CD14-positive monocyte (primary cell): Measurements from ENCODE around the gene F2RL3. TPM values are rescaled to one million over a fixed set of nuclear protein-coding genes. Genes with fewer than 3 reads are reported as not detected.

ENCODE experiments used
- DNase-seq, 3 donors: peaks; one replicate each; pipeline ENCODE4 v3.0.0-alpha.2; 2011 to 2022
- H2AFZ ChIP-seq: 2 replicates; pipeline ENCODE4 v1.6.0; 2012; ENCODE audit warnings: mild to moderate bottlenecking, low read depth, low read length, inconsistent platforms; ENCODE audit not compliant: insufficient read depth, poor library complexity, severe bottlenecking
- H3K27ac ChIP-seq, 2 donors: 1 replicate in 1 of 2; 2 replicates in 1 of 2; pipeline ENCODE4 v1.5.1; 2012 to 2013; ENCODE audit warnings: low read length in 2 of 2, control low read depth in 1 of 2, inconsistent platforms in 1 of 2, low read depth in 1 of 2, mild to moderate bottlenecking in 1 of 2
- H3K27me3 ChIP-seq, 2 donors: one replicate each; pipeline versions ENCODE4 v1.6.0 to v1.6.1; 2011 to 2013; ENCODE audit warnings: low read length in 2 of 2; ENCODE audit not compliant: control insufficient read depth in 2 of 2, insufficient read depth in 2 of 2
- H3K36me3 ChIP-seq, 2 donors: replicated peaks in 1 of 2; 1 replicate in 1 of 2; 2 replicates in 1 of 2; pipeline versions ENCODE4 v1.5.1 to v1.6.1; 2012 to 2013; ENCODE audit warnings: low read length in 2 of 2, control low read depth in 1 of 2, inconsistent platforms in 1 of 2, mild to moderate bottlenecking in 1 of 2; ENCODE audit not compliant: insufficient read depth in 2 of 2, control insufficient read depth in 1 of 2
- H3K4me1 ChIP-seq, 2 donors: 1 replicate in 1 of 2; 2 replicates in 1 of 2; pipeline versions ENCODE4 v1.5.1 to v1.6.1; 2012 to 2013; ENCODE audit warnings: low read length in 2 of 2, control low read depth in 1 of 2, inconsistent platforms in 1 of 2, mild to moderate bottlenecking in 1 of 2, moderate library complexity in 1 of 2; ENCODE audit not compliant: insufficient read depth in 2 of 2, control insufficient read depth in 1 of 2
- H3K4me2 ChIP-seq: replicated peaks from 2 replicates; pipeline ENCODE3; 2012; ENCODE audit warnings: low read length, moderate library complexity, mild to moderate bottlenecking; ENCODE audit not compliant: poor library complexity, severe bottlenecking; ENCODE audit errors: extremely low read depth
- H3K4me3 ChIP-seq, 3 experiments: fragments of 200-600 bp in 1 of 3; sonication (generic) in 1 of 3; replicated peaks in 1 of 3; 1 replicate in 2 of 3; 2 replicates in 1 of 3; pipeline ENCODE4 v1.5.1; 2011 to 2013; ENCODE audit warnings: low read length in 3 of 3, mild to moderate bottlenecking in 3 of 3, control low read depth in 2 of 3, low read depth in 2 of 3, inconsistent platforms in 1 of 3, moderate library complexity in 1 of 3
- H3K79me2 ChIP-seq: 2 replicates; pipeline ENCODE4 v1.6.0; 2012; ENCODE audit warnings: mild to moderate bottlenecking, control low read depth, inconsistent platforms, low read length, moderate library complexity; ENCODE audit not compliant: insufficient read depth
- H3K9ac ChIP-seq: 2 replicates; pipeline ENCODE4 v1.6.0; 2017; ENCODE audit warnings: low read length, mild to moderate bottlenecking; ENCODE audit not compliant: insufficient read depth, poor library complexity, severe bottlenecking
- H3K9me3 ChIP-seq, 2 donors: replicated peaks in 1 of 2; 1 replicate in 1 of 2; 2 replicates in 1 of 2; pipeline versions ENCODE4 v1.5.1 to v1.6.1; 2012 to 2013; ENCODE audit warnings: low read length in 2 of 2, control low read depth in 1 of 2; ENCODE audit not compliant: control insufficient read depth in 1 of 2, insufficient read depth in 1 of 2
- H4K20me1 ChIP-seq: 2 replicates; pipeline ENCODE4 v1.6.0; 2012; ENCODE audit warnings: mild to moderate bottlenecking, low read length, control low read depth, moderate library complexity; ENCODE audit not compliant: insufficient read depth
- H3K27ac Mint-ChIP-seq, 7 donors: one replicate each; pipeline ENCODE4 v1.8.0; 2020; ENCODE audit warnings: mild to moderate bottlenecking in 7 of 7, mixed read lengths in 7 of 7, moderate library complexity in 6 of 7, inconsistent platforms in 2 of 7
- H3K27me3 Mint-ChIP-seq, 3 donors: one replicate each; pipeline ENCODE4 v1.8.0; 2021 to 2022; ENCODE audit warnings: low read depth in 3 of 3, mild to moderate bottlenecking in 3 of 3, mixed read lengths in 3 of 3, moderate library complexity in 3 of 3, inconsistent platforms in 1 of 3
- H3K36me3 Mint-ChIP-seq, 2 donors: one replicate each; pipeline ENCODE4 v1.8.0; 2020; ENCODE audit warnings: mixed read lengths in 2 of 2, inconsistent platforms in 1 of 2, mild to moderate bottlenecking in 1 of 2
- H3K4me1 Mint-ChIP-seq: one replicate; pipeline ENCODE4 v1.8.0; 2020; ENCODE audit warnings: mild to moderate bottlenecking, mixed read lengths
- H3K4me3 Mint-ChIP-seq, 2 donors: one replicate each; pipeline ENCODE4 v1.8.0; 2020; ENCODE audit warnings: mild to moderate bottlenecking in 2 of 2, mixed read lengths in 2 of 2, moderate library complexity in 1 of 2
- H3K9me3 Mint-ChIP-seq, 7 donors: one replicate each; pipeline ENCODE4 v1.8.0; 2020 to 2022; ENCODE audit warnings: mixed read lengths in 7 of 7, mild to moderate bottlenecking in 6 of 7, moderate library complexity in 6 of 7, inconsistent platforms in 2 of 7
- CTCF ChIP-seq: fragments of 200-600 bp; IDR thresholded peaks from one replicate; pipeline ENCODE4 v1.8.0; 2022; ENCODE audit warnings: antibody characterized with exemption, mild to moderate bottlenecking
- WGBS: methylation state at CpG from one replicate; pipeline ENCODE4 v1.1.5; 2013; ENCODE audit warnings: missing lambda C conversion rate; ENCODE audit not compliant: insufficient coverage; 5-methylcytosine and 5-hydroxymethylcytosine counted together
- intact Hi-C, 2 donors: fragments of 100-400 bp; cut with micrococcal nuclease; formaldehyde crosslinking; loops; one replicate each; pipeline versions ENCODE4 v1.15.0 to v1.15.1; 2023
- polyA plus RNA-seq, 3 donors: library from polyadenylated mRNA; depleted of rRNA in 1 of 3; unstranded in 2 of 3; stranded (reverse) in 1 of 3; fragments of 300-500 nt in 2 of 3; fragments of >200 nt in 1 of 3; fragmentation: Illumina TruSeq in 2 of 3; gene quantifications; 1 replicate in 2 of 3; 2 replicates in 1 of 3; pipeline ENCODE4 v1.2.3, GENCODE V29; 2012 to 2021

The F2RL3 gene
- polyA plus RNA-seq, 3 donors, result 0.05 TPM; not detected in 2

GRCh38 chr19:16931306-16931705 lies 42.5 kb downstream of the F2RL3 start:
- Mint-ChIP-seq H3K4me1 (no peaks in the 10 kb centered on the region), H3K36me3 (peaks cover 0 to 6% of the 10 kb centered on the region in 2 donors), H3K27me3 (peaks cover 5 to 25% (median 16%) of the 10 kb centered on the region in 3 donors), H3K27ac (no peak overlapping the region), H3K9me3 (peaks cover 24 to 59% (median 48%) of the 10 kb centered on the region in 7 donors), H3K4me3 (no peak overlapping the region)
- Histone ChIP-seq H4K20me1 (no peaks in the 10 kb centered on the region), H3K27ac (no peak overlapping the region), H3K27me3 (no peaks in the 10 kb centered on the region), H3K4me3 (no peak overlapping the region), H3K4me1 (no peaks in the 10 kb centered on the region), H3K9ac (no peak overlapping the region), H3K4me2 (no peak overlapping the region), H2AFZ (no peak overlapping the region), H3K79me2 (no peaks in the 10 kb centered on the region), H3K36me3 (no peaks in the 10 kb centered on the region), H3K9me3 (peaks cover 13 to 28% of the 10 kb centered on the region in 2 donors)
- no peak for DNase-seq
- TF ChIP-seq CTCF, result no peak
- WGBS, result 100% methylated on average over 4 of the region's 4 CpGs
- intact Hi-C loops, result no loop called here

- H3K4me3 Mint-ChIP-seq, result no peak overlapping the region
- no peaks in the 10 kb centered on the region for H4K20me1 ChIP-seq
- H3K36me3 Mint-ChIP-seq, result peaks cover 0 to 5% of the 10 kb centered on the region in 2 donors
- no peak overlapping the region for H3K4me3 ChIP-seq
- peaks cover 12 to 28% (median 18%) of the 10 kb centered on the region in 3 donors for H3K27me3 Mint-ChIP-seq
- no peak overlapping the region for H3K27ac ChIP-seq
- H3K4me1 ChIP-seq, result no peaks in the 10 kb centered on the region
- H3K9me3 ChIP-seq, result peaks cover 3 to 22% of the 10 kb centered on the region in 2 donors
- intact Hi-C loops, result no loop called here
- no peaks in the 10 kb centered on the region for H3K36me3 ChIP-seq
- no peak overlapping the region for H3K9ac ChIP-seq
- no peak overlapping the region for H3K27ac Mint-ChIP-seq
- no peak overlapping the region for H2AFZ ChIP-seq
- H3K4me2 ChIP-seq, result no peak overlapping the region
- peaks cover 17 to 38% (median 34%) of the 10 kb centered on the region in 7 donors for H3K9me3 Mint-ChIP-seq
- H3K4me1 Mint-ChIP-seq, result no peaks in the 10 kb centered on the region
- WGBS, result no CpG with 5 or more reads among the region's 1 CpG
- TF ChIP-seq CTCF, result no peak
- H3K79me2 ChIP-seq, result no peaks in the 10 kb centered on the region
- H3K27me3 ChIP-seq, result no peaks in the 10 kb centered on the region
- DNase-seq, result no peak
These were observed 45.7 kb downstream of the F2RL3 start for GRCh38 chr19:16934489-16934888.
